Fibroblast of skin of scalp (primary cell): ENCODE data around the gene TMEM181.

ENCODE experiments used
- DNase-seq: peaks from one replicate; pipeline ENCODE4 v3.0.0-alpha.2; 2013

TMEM181 gene

GRCh38 chr6:158565122-158565429 lies 5.2 kb downstream of the TMEM181 start:
- DNase-seq, result no peak

GRCh38 chr6:158565482-158566040 lies 5.7 kb downstream of the TMEM181 start:
- DNase-seq, result no peak

- no peak for DNase-seq
These were observed 6.4 kb downstream of the TMEM181 start for GRCh38 chr6:158566207-158566818.

- no peak for DNase-seq
These were observed 7.3 kb downstream of the TMEM181 start for GRCh38 chr6:158567152-158567551.

- no peak for DNase-seq
These were observed 8.0 kb downstream of the TMEM181 start for GRCh38 chr6:158567871-158568401.

GRCh38 chr6:158568549-158568948 lies 8.7 kb downstream of the TMEM181 start:
- no peak for DNase-seq

- DNase-seq, result no peak
These were observed 9.1 kb downstream of the TMEM181 start for GRCh38 chr6:158569036-158569435.

- no peak for DNase-seq
These were observed 10.7 kb downstream of the TMEM181 start for GRCh38 chr6:158570681-158570962.

- DNase-seq, result no peak
These were observed 12.1 kb downstream of the TMEM181 start for GRCh38 chr6:158571826-158572652.

- DNase-seq, result no peak
These were observed 13.0 kb downstream of the TMEM181 start for GRCh38 chr6:158572653-158573541.

GRCh38 chr6:158573542-158573931 lies 13.6 kb downstream of the TMEM181 start:
- no peak for DNase-seq

- no peak for DNase-seq
These were observed 14.9 kb downstream of the TMEM181 start for GRCh38 chr6:158574800-158575199.

GRCh38 chr6:158575550-158575949 lies 15.7 kb downstream of the TMEM181 start:
- no peak for DNase-seq

- no peak for DNase-seq
These were observed 24.4 kb downstream of the TMEM181 start for GRCh38 chr6:158584236-158584651.

GRCh38 chr6:158586652-158587051 lies 26.8 kb downstream of the TMEM181 start:
- no peak for DNase-seq

- no peak for DNase-seq
These were observed 29.5 kb downstream of the TMEM181 start for GRCh38 chr6:158589366-158589765.

- DNase-seq, result no peak
These were observed 31.4 kb downstream of the TMEM181 start for GRCh38 chr6:158591134-158591809.

- DNase-seq, result no peak
These were observed 31.9 kb downstream of the TMEM181 start for GRCh38 chr6:158591810-158592209.

- no peak for DNase-seq
These were observed 33.8 kb downstream of the TMEM181 start for GRCh38 chr6:158593670-158594069.

GRCh38 chr6:158595223-158595622 lies 35.3 kb downstream of the TMEM181 start:
- no peak for DNase-seq

GRCh38 chr6:158596861-158597260 lies 37.0 kb downstream of the TMEM181 start:
- no peak for DNase-seq

- DNase-seq, result no peak
These were observed 37.7 kb downstream of the TMEM181 start for GRCh38 chr6:158597565-158597964.
